ENCODE data around the gene RYR2. TPM values are rescaled to one million over a fixed set of nuclear protein-coding genes. Genes with fewer than 3 reads are reported as not detected.

The RYR2 gene
- total RNA-seq, 4 donors from 2014 or later, result 0.53 to 1.2 (median 0.57) TPM

- no peak overlapping the region for H3K4me3 ChIP-seq
- TF ChIP-seq CTCF (IDR thresholded peaks at IDR 0.05) (no peak), POLR2AphosphoS5 (IDR thresholded peaks at IDR 0.05) (no peak), EP300 (IDR thresholded peaks at IDR 0.05) (no peak), POLR2A (IDR thresholded peaks at IDR 0.05) (no peak)
- no peaks in the 10 kb centered on the region for H3K4me1 ChIP-seq
- no peak overlapping the region for H3K27ac ChIP-seq
- H3K36me3 ChIP-seq, result no peaks in the 10 kb centered on the region
- WGBS, result 64% methylated on average over 7 of the region's 7 CpGs
- H3K27me3 ChIP-seq, result no peaks in the 10 kb centered on the region
- H3K9me3 ChIP-seq, result no peaks in the 10 kb centered on the region
- DNase-seq (ENCODE audit: low spot score in 2 of 2), result no peak
These were observed 790.9 kb downstream of the RYR2 start for GRCh38 chr1:237832858-237833257.

- WGBS, result 85% methylated on average over 3 of the region's 3 CpGs
- H3K9me3 ChIP-seq, result no peaks in the 10 kb centered on the region
- no peaks in the 10 kb centered on the region for H3K36me3 ChIP-seq
- TF ChIP-seq POLR2AphosphoS5 (IDR thresholded peaks at IDR 0.05) (no peak), POLR2A (IDR thresholded peaks at IDR 0.05) (no peak), CTCF (IDR thresholded peaks at IDR 0.05) (no peak), EP300 (IDR thresholded peaks at IDR 0.05) (no peak)
- no peak overlapping the region for H3K27ac ChIP-seq
- no peak for DNase-seq (ENCODE audit: low spot score in 2 of 2)
- H3K27me3 ChIP-seq, result no peaks in the 10 kb centered on the region
- H3K4me1 ChIP-seq, result no peaks in the 10 kb centered on the region
- no peak overlapping the region for H3K4me3 ChIP-seq
These were observed 792.1 kb downstream of the RYR2 start for GRCh38 chr1:237834048-237834447.

- no peak for DNase-seq (ENCODE audit: low spot score in 2 of 2)
- H3K4me1 ChIP-seq, result no peaks in the 10 kb centered on the region
- no peaks in the 10 kb centered on the region for H3K36me3 ChIP-seq
- 64% methylated on average over 3 of the region's 3 CpGs for WGBS
- no peak overlapping the region for H3K27ac ChIP-seq
- H3K4me3 ChIP-seq, result no peak overlapping the region
- TF ChIP-seq EP300 (IDR thresholded peaks at IDR 0.05) (no peak), CTCF (IDR thresholded peaks at IDR 0.05) (no peak), POLR2AphosphoS5 (IDR thresholded peaks at IDR 0.05) (no peak), POLR2A (IDR thresholded peaks at IDR 0.05) (no peak)
- H3K27me3 ChIP-seq, result no peaks in the 10 kb centered on the region
- H3K9me3 ChIP-seq, result no peaks in the 10 kb centered on the region
These were observed 792.5 kb downstream of the RYR2 start for GRCh38 chr1:237834461-237834860.

GRCh38 chr1:237838320-237838719 lies 796.3 kb downstream of the RYR2 start:
- H3K27ac ChIP-seq, result no peak overlapping the region
- TF ChIP-seq CTCF (IDR thresholded peaks at IDR 0.05) (no peak), POLR2AphosphoS5 (IDR thresholded peaks at IDR 0.05) (no peak), POLR2A (IDR thresholded peaks at IDR 0.05) (no peak)
- DNase-seq (ENCODE audit: low spot score in 2 of 2), result no peak
- no peaks in the 10 kb centered on the region for H3K36me3 ChIP-seq
- H3K4me1 ChIP-seq, result no peaks in the 10 kb centered on the region
- H3K27me3 ChIP-seq, result no peaks in the 10 kb centered on the region
- 61% methylated on average over 3 of the region's 3 CpGs for WGBS
- H3K4me3 ChIP-seq, result no peak overlapping the region
- no peaks in the 10 kb centered on the region for H3K9me3 ChIP-seq

- no peaks in the 10 kb centered on the region for H3K27me3 ChIP-seq
- WGBS, result 92% methylated on average over 2 of the region's 6 CpGs
- no peaks in the 10 kb centered on the region for H3K9me3 ChIP-seq
- DNase-seq (ENCODE audit: low spot score in 2 of 2), result no peak
- TF ChIP-seq CTCF (IDR thresholded peaks at IDR 0.05), result no peak
- no peak for TF ChIP-seq EP300 (IDR thresholded peaks at IDR 0.05)
- no peak for TF ChIP-seq POLR2AphosphoS5 (IDR thresholded peaks at IDR 0.05)
- no peak overlapping the region for H3K27ac ChIP-seq
- H3K4me1 ChIP-seq, result no peaks in the 10 kb centered on the region
- H3K36me3 ChIP-seq, result no peaks in the 10 kb centered on the region
- H3K4me3 ChIP-seq, result no peak overlapping the region
These were observed 797.0 kb downstream of the RYR2 start for GRCh38 chr1:237838904-237839534.

Measured in suprapubic skin (tissue), 4 donors.